Right lobe of liver (tissue), 6 donors: ENCODE measurements around the gene CKM. TPM values are rescaled to one million over a fixed set of nuclear protein-coding genes. Genes with fewer than 3 reads are reported as not detected.

Source experiments
- ATAC-seq, 4 donors: fragments of 200-7000 bp; cut with Tn5 transposase; one replicate each; pipeline ENCODE4 v1.9.1; 2020; ENCODE audit warnings: mild to moderate bottlenecking in 4 of 4, moderate library complexity in 4 of 4
- DNase-seq, 3 donors: peaks; one replicate each; pipeline ENCODE4 v3.0.0-alpha.2; 2020
- H3K27ac ChIP-seq, 3 donors: fragments of 200-600 bp; one replicate each; pipeline ENCODE4 v1.8.0; 2022
- H3K27me3 ChIP-seq, 2 donors: fragments of 200-600 bp; one replicate each; pipeline ENCODE4 v1.8.0; 2022
- H3K36me3 ChIP-seq, 4 donors: fragments of 200-600 bp; sonication (generic) in 1 of 4; one replicate each; pipeline versions ENCODE4 v1.5.1 to v1.8.0; 2017 to 2022; ENCODE audit warnings: control low read depth in 1 of 4
- H3K4me1 ChIP-seq, 4 donors: fragments of 200-600 bp; sonication (generic) in 1 of 4; one replicate each; pipeline versions ENCODE4 v1.5.1 to v1.8.0; 2017 to 2022; ENCODE audit warnings: control low read depth in 1 of 4
- H3K4me3 ChIP-seq, 3 donors: fragments of 200-600 bp; one replicate each; pipeline ENCODE4 v1.8.0; 2022
- H3K9me3 ChIP-seq, 4 donors: fragments of 200-600 bp; sonication (generic) in 1 of 4; one replicate each; pipeline versions ENCODE4 v1.5.1 to v1.8.0; 2017 to 2022; ENCODE audit warnings: control low read depth in 1 of 4
- POLR2A ChIP-seq: fragments of 450-650 bp; IDR thresholded peaks from one replicate; pipeline ENCODE4 v1.6.1; 2017; ENCODE audit warnings: antibody characterized with exemption, mild to moderate bottlenecking
- WGBS: methylation state at CpG from one replicate; pipeline ENCODE4 v1.1.6; 2018; ENCODE audit warnings: low coverage, low lambda C conversion rate; ENCODE audit not compliant: insufficient coverage; ENCODE audit errors: missing lambda C conversion rate; 5-methylcytosine and 5-hydroxymethylcytosine counted together
- intact Hi-C, 2 donors: fragments of 100-400 bp; cut with DNase I; formaldehyde crosslinking; loops; one replicate each; pipeline versions ENCODE4 v1.11.2 to v1.14.1; 2022
- long read RNA-seq: library from polyadenylated mRNA; unstranded; transcript quantifications from one replicate; pipeline ENCODE4 v2.0.0, GENCODE V29; 2019
- total RNA-seq, 6 experiments: library from RNA; depleted of rRNA in 2 of 6; stranded (reverse); fragments of >200 nt in 2 of 6; fragmentation: NEBNext Ultra II Directional in 3 of 6; extraction: Animal tissue kit (Norgen Biotek cat#: 25700) in 3 of 6; gene quantifications; one replicate each; pipeline versions ENCODE4 v1.1.0 to v1.2.4, GENCODE V29; 2016 to 2023
- TF ChIP-seq, protein P1 (sequence below), 4 donors: fragments of 200-600 bp in 3 of 4; fragments of 450-650 bp in 1 of 4; IDR thresholded peaks; one replicate each; pipeline versions ENCODE4 v1.5.1 to v1.8.0; 2016 to 2022; ENCODE audit warnings: antibody characterized with exemption in 4 of 4, mild to moderate bottlenecking in 2 of 4
- donor health status: DM: no; HTN: yes; CAD: no.
- donor health status: DM: no; HTN: no; CAD: no.
- donor health status: DM: no; HTN: no; CAD: no.
- donor health status: DM: no; HTN: yes; CAD: no.
- donor health status: DM: no; HTN: yes; CAD: no.

Gene CKM
- 10 to 100 TPM in 1 of 6 experiments, 1 to 10 TPM in 2, under 1 TPM in 2, not detected in 1; 0.42 to 25.6 (median 1.1) TPM for total RNA-seq
- long read RNA-seq: 0 reads

DNA sequence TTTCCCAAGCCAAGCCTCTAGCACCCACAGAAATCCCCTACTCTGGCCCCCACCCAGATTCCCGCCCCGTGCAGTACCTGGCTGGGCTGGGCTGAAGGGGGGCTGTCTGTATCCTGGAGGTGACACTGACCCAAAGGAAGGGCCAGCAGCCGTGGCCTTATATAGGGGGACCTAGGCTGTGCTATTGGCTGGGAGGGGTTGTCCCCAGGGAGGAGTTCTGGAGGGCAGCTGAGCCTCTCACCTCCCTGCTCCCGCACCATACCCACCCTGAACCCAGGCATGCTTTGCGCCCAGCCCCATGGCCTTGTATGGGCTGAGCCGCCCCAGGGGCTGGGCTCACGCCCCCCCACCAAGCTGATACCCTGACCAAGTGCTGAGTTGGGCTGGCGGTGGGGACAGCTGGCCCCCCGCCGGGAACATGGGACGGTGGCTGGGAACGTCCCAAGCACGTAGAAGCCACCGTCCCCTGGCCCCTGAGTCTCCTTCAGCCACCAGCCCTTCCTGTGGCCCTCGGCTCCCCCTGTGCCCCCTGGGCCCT lies at the start of gene CKM:
TSS of gene CKM (minus strand) at position 132 of the 538 bp plus-strand sequence. CDS start 3,162 bp downstream, outside the sequence.
- no peak within 1 kb of the TSS for H3K27ac ChIP-seq
- H3K4me3 ChIP-seq: no peak within 1 kb of the TSS
- intact Hi-C loops: no loop called here
- no peaks in the 10 kb centered on the region for H3K36me3 ChIP-seq
- ATAC-seq (no peak), DNase-seq (no peak)
- TF ChIP-seq, protein P1, sequence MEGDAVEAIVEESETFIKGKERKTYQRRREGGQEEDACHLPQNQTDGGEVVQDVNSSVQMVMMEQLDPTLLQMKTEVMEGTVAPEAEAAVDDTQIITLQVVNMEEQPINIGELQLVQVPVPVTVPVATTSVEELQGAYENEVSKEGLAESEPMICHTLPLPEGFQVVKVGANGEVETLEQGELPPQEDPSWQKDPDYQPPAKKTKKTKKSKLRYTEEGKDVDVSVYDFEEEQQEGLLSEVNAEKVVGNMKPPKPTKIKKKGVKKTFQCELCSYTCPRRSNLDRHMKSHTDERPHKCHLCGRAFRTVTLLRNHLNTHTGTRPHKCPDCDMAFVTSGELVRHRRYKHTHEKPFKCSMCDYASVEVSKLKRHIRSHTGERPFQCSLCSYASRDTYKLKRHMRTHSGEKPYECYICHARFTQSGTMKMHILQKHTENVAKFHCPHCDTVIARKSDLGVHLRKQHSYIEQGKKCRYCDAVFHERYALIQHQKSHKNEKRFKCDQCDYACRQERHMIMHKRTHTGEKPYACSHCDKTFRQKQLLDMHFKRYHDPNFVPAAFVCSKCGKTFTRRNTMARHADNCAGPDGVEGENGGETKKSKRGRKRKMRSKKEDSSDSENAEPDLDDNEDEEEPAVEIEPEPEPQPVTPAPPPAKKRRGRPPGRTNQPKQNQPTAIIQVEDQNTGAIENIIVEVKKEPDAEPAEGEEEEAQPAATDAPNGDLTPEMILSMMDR (IDR thresholded peaks at IDR 0.05): no peak
- TF ChIP-seq POLR2A: no peak
- no peaks in the 10 kb centered on the region for H3K27me3 ChIP-seq
- no peaks in the 10 kb centered on the region for H3K9me3 ChIP-seq
- H3K4me1 ChIP-seq: peaks cover 0 to 8% (median 0%) of the 10 kb centered on the region in 4 donors
- 8% methylated on average over 2 of the region's 15 CpGs for WGBS

DNA sequence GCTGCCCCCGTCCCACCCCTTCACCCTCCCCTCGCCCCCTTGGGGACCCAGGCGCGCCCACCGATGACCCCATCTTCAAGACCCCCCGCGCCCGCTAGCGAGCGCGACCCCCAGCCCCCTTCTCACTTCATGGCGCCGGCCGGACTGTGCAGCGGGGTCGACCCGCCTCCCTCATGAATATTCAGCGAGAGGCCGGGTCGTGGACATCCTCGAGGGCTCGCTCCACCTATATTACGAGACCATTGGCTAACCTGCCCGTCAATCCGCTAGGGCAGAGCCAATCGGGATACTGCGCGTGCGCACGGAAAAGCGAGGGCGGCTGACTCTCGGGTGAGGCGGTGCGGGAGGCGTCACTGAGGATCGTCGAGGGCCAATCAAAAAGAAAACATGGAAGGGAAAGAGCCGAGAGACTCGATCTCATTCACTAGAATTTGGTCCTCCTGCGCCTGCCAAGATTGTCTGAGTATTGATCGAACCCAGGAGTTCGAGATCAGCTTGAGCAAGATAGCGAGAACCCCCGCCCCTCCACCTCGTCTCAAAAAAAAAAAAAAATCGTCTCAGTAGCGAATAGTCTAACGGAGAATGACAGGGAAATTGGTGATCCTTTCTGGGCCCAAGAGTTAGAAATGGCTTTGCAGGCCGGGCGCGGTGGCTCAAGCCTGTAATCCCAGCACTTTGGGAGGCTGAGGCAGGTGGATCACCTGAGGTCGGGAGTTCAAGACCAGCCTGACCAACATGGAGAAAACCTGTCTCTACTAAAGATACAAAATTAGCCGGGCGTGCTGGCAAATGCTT lies 47.9 kb upstream of the CKM start, which contains the start of gene ERCC2:
TSS of gene ERCC2 (minus strand) at position 164 of the 795 bp plus-strand sequence. CDS start at position 131, 33 bp downstream.
- Histone ChIP-seq H3K4me1 (peaks cover 0 to 4% (median 0%) of the 10 kb centered on the region in 4 donors), H3K4me3 (peak within 1 kb of the TSS; percentile 75 to 91 (median 84)), H3K27me3 (no peaks in the 10 kb centered on the region), H3K9me3 (no peaks in the 10 kb centered on the region), H3K27ac (peak within 1 kb of the TSS; percentile 41 to 63 (median 58)), H3K36me3 (no peaks in the 10 kb centered on the region)
- intact Hi-C loops: no loop called here
- DNase-seq (peak; percentile 98 to 100 (median 98)), ATAC-seq (peak; percentile 98 to 100 (median 98))
- TF ChIP-seq, protein P1 (IDR thresholded peaks at IDR 0.05): no peak
- TF ChIP-seq POLR2A: no peak
- 2% methylated on average over 37 of the region's 55 CpGs for WGBS

DNA sequence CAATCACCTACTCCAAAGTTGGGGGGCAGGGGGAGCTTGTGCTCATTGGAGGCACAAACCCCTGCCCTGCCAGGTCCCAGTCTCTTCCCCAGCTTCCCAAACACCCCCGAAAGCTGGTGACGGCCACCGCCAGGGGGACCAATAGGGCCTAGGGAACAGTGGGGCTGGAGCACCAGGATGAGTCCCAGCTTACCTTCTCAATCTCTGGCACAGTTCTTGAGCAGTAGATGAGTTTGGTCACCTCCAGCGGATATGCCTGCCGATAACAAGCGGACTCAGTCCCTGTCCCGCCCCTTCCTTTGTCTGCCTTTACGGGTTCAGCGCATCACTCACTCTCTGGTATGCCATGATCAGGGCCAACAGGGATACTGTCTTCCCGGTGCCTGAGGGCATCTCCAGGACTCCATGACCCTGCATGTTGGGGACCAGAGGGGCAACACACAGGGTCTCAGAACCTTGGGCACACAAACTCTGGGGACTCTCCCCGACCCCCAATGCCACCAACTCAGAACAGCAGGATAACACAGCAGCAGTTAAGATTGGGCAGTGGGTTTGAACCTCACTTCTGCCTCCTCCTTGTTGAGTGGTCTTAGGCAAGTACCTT lies 46.2 kb upstream of the CKM start:
- H3K4me1 ChIP-seq: peaks cover 0 to 4% (median 0%) of the 10 kb centered on the region in 4 donors
- DNase-seq: no peak
- H3K27me3 ChIP-seq: no peaks in the 10 kb centered on the region
- ATAC-seq: no peak
- intact Hi-C loops: no loop called here
- H3K36me3 ChIP-seq: peaks cover 0 to 3% (median 0%) of the 10 kb centered on the region in 4 donors
- TF ChIP-seq POLR2A: no peak
- TF ChIP-seq, protein P1 (IDR thresholded peaks at IDR 0.05): no peak
- no CpG with 5 or more reads among the region's 11 CpGs for WGBS
- H3K27ac ChIP-seq: no peak overlapping the region
- H3K4me3 ChIP-seq: no peak overlapping the region
- H3K9me3 ChIP-seq: no peaks in the 10 kb centered on the region

DNA sequence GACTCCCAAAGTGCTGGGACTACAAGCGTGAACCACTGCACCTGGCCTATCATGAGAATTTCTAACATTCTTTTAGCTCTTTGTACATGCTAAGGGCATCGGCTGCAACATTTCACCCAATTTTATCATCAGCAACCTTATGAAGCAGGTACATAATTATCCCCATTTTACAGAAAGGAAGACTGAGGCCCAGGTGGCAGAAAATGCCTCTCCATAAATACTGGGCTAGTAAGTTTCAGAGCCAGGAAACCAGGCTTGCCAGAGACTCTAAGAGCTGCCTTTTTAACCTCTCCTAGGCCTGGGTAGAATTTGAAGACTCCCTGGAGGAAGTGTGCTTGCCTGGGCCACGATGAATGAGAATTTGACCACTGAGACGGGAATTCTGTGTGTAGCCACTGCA lies 45.5 kb upstream of the CKM start:
- H3K4me3 ChIP-seq: no peak overlapping the region
- intact Hi-C loops: no loop called here
- H3K27me3 ChIP-seq: no peaks in the 10 kb centered on the region
- no peak overlapping the region for H3K27ac ChIP-seq
- DNase-seq (no peak), ATAC-seq (no peak)
- 91% methylated on average over 4 of the region's 4 CpGs for WGBS
- H3K4me1 ChIP-seq: peaks cover 0 to 4% (median 0%) of the 10 kb centered on the region in 4 donors
- peaks cover 0 to 8% (median 0%) of the 10 kb centered on the region in 4 donors for H3K36me3 ChIP-seq
- H3K9me3 ChIP-seq: no peaks in the 10 kb centered on the region
- TF ChIP-seq POLR2A: no peak
- TF ChIP-seq, protein P1 (IDR thresholded peaks at IDR 0.05): no peak
